ENCODE results near the gene SLC36A3.

DNA sequence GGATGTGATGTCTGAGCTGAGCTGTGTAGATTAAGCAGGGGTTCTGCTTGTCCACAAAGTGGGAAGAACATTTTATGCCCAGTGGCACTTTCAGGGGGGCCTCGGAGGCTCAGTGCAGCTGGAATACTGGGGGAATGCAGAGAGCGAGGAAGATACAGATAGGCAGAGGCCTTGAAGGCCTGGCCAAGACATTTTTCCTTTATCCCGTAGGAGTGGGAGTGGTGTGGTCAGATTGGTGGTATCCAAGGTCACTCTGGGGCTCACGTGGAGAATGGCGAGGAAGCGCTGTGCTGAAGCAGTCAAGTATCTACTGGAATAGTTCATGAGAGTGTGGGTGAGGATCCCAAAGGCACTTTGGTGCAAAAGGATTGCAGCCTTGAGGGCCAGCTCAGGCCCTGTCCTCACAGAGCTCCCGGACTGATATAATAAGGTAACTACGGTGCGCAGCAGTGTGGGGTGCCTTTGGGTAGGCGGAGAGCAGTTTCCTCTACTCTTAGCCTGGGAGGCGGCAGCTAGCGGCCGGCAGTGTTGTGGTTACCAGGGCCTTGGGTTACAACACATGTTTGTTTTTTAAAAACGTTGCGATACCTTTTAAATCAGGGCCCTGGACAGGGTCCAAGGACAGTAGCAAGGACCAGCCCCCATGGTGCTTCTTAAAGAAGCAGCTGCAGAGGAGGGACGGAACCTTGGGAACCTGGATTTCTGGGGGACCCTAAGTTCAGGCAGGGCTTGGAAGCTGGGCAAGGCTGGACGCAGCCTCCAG, 68.9 kb downstream of the SLC36A3 start:
- no peak for TF ChIP-seq CTCF (IDR thresholded peaks at IDR 0.05; ENCODE audit: low read depth, low read length, poor library complexity, severe bottlenecking)
- no peak for TF ChIP-seq EZH2phosphoT487 (IDR thresholded peaks at IDR 0.05; ENCODE audit: borderline replicate concordance, low read length)
